GM21737 (cell line): Measurements from ENCODE around the gene C6orf15.
"Not testable (repeated sequence)": the region's sequence is repeated elsewhere in the genome, so short reads cannot be mapped to it uniquely, and the experiment has no call there.

Experiments used
- ATAC-seq: cut with Tn5 transposase; IDR thresholded peaks from one replicate; pipeline ENCODE4 v1.9.1; 2021; ENCODE audit warnings: mild to moderate bottlenecking, moderate library complexity; ENCODE audit not compliant: unreplicated experiment

Gene C6orf15

GRCh38 chr6:31070711-31071197, 41.6 kb downstream of the C6orf15 start:
- ATAC-seq: no peak

- ATAC-seq: peak; percentile 59
Observed at GRCh38 chr6:31068669-31069340, 43.6 kb downstream of the C6orf15 start.

GRCh38 chr6:31067891-31068668, 44.3 kb downstream of the C6orf15 start:
- not testable (repeated sequence) for ATAC-seq

- not testable (repeated sequence) for ATAC-seq
Observed at GRCh38 chr6:31067028-31067427, 45.3 kb downstream of the C6orf15 start.

GRCh38 chr6:31065556-31065955, 46.8 kb downstream of the C6orf15 start:
- ATAC-seq: no peak

GRCh38 chr6:31063906-31064435, 48.4 kb downstream of the C6orf15 start:
- ATAC-seq: no peak
